HEK293 (cell line): ENCODE results near the gene PPP2R5E.

Experiments
- ZNF555 ChIP-seq: fragments of 450-650 bp; formaldehyde crosslinking; conservative IDR thresholded peaks from 2 replicates; pipeline ENCODE4 v1.5.1; 2017; ENCODE audit warnings: missing biosample characterization, mild to moderate bottlenecking, missing genetic modification characterization, inconsistent platforms
- TF ChIP-seq, protein P1 (sequence below): fragments of 450-650 bp; formaldehyde crosslinking; IDR thresholded peaks from 2 replicates; pipeline ENCODE4 v1.5.1; 2016; ENCODE audit warnings: missing biosample characterization, missing genetic modification characterization

DNA sequence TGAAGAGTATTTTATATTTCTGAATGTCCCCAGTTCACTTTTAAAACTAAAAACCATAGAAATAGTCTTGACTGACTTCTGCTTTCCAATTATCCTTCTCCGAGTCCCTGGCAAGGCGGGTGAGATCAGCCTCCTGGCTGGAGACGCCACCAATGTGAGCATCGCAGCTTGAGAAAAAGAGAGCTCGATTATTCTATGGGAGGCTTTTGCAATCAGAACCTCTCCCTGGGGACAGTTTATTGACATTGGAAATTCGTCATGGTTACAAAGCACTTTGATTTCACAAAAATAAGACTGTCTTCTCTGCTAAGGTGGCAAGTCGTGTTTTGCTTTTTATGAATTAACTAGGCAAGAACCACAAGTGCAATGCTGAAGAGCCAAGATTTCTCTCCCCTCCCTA is 200.8 kb downstream of the PPP2R5E start:
- no peak for TF ChIP-seq ZNF555
- TF ChIP-seq, protein P1, sequence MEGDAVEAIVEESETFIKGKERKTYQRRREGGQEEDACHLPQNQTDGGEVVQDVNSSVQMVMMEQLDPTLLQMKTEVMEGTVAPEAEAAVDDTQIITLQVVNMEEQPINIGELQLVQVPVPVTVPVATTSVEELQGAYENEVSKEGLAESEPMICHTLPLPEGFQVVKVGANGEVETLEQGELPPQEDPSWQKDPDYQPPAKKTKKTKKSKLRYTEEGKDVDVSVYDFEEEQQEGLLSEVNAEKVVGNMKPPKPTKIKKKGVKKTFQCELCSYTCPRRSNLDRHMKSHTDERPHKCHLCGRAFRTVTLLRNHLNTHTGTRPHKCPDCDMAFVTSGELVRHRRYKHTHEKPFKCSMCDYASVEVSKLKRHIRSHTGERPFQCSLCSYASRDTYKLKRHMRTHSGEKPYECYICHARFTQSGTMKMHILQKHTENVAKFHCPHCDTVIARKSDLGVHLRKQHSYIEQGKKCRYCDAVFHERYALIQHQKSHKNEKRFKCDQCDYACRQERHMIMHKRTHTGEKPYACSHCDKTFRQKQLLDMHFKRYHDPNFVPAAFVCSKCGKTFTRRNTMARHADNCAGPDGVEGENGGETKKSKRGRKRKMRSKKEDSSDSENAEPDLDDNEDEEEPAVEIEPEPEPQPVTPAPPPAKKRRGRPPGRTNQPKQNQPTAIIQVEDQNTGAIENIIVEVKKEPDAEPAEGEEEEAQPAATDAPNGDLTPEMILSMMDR (tag by site-specific recombination): no peak
